GM21786 (cell line): ENCODE data around the gene ELK3.

Source experiments
- ATAC-seq: cut with Tn5 transposase; IDR thresholded peaks from one replicate; pipeline ENCODE4 v1.9.1; 2021; ENCODE audit not compliant: unreplicated experiment

Gene ELK3

GRCh38 chr12:96193725-96194575 lies at the start of gene ELK3:
Gene ELK3, plus strand, starts transcription at chr12:96194375.
- ATAC-seq: peak; percentile 40

DNA sequence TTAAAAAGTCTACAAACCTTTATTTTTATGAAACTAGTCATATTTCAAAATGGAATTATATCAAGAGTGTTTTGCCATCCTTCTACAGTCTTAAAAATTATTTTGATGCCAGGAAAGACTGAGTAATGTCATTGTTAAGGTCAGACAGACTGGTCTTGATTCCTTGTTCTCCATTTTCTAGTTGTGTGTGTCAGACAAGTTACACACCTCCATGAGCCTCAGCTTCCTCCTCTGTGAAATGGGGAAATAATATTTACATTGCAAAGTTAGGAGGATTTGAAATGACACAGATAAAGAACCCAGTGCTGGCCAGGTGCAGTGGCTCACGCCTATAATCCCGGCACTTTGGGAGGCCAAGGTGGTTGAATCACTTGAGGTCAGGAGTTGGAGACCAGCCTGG lies 47.4 kb upstream of the ELK3 start:
- ATAC-seq: no peak

DNA sequence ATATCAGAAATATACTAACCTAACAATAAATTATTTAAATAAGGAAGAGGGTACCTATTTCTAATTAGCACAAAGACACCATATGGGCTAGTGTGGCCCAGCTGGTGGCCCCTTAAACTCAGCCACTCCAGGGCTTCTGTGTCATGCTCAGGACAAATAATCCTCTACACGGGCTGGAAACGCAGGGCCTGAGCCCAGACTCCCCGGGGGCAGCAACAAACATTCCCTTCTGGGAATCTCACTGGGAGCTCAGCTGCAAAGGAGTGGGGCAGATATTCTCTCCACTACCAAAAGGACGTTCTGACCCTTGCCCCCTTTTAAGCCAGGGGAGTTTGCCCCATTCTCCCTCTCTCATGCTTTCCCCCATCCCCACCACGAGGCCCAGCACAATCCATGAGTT lies 43.7 kb upstream of the ELK3 start:
- ATAC-seq: no peak

DNA sequence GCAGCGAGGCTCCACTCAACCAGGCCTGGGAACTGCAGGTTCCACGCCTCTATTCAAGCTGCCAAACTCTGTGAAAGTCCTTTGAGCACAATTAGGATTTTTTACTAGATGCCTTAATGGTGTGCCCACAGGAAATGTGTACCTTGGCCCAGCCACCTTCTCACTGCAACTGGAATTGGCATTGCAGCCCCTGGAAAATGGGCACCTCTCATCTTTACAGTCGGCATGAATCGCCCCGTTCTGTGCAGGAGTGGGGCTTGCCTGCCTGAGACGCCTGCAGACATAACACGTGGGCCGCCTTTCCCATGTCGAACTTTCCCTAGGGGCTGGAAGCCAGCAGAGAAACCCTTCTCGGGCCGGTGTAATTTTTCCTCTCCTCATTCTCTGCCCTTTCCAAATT lies 42.0 kb upstream of the ELK3 start:
- no peak for ATAC-seq

- ATAC-seq: no peak
Observed at GRCh38 chr12:96153131-96153725, 40.9 kb upstream of the ELK3 start.

- no peak for ATAC-seq
Observed at GRCh38 chr12:96155181-96155580, 39.0 kb upstream of the ELK3 start.

DNA sequence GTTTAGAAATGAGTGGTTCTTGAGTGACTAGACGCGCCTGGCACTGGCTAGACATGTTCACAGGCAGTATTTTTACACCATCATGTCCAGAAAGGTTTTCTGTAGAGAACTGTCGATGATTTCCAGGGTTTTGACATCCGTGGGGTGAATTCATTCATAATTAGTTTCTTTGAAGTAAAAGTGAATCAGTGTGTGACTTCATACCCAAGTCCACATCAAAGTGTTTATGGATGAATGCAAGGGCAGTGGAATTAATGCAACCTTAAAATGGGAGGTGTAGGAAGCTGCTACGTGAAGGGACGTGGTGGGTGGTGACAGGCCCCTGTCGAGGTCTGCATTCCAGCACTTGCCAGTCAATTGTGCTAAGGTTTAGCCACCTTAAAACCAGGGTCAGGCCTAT lies 38.4 kb upstream of the ELK3 start:
- ATAC-seq: no peak

DNA sequence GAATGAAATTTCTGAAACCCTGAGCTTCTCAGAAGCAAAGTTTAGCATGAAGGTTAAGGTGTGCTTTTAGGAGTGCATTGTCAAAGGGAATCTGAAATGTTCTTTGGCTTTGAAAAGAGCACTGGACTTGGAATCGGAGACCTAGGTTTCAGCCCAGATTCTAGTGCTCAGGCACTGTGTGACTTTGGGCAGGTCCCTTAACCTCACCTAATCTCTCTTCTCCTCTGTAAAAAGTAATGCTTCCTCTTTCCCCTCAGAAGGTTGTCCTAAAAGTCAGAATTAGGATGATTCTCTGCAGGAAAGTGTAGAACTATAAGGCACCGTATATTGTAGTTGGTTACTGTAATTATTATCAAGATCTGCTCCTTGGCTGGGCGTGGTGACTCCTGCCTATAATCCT lies 38.0 kb upstream of the ELK3 start:
- no peak for ATAC-seq

- ATAC-seq: no peak
Observed at GRCh38 chr12:96157427-96157826, 36.7 kb upstream of the ELK3 start.

GRCh38 chr12:96164951-96165811 lies 29.0 kb upstream of the ELK3 start:
- no peak for ATAC-seq

GRCh38 chr12:96166765-96167164 lies 27.4 kb upstream of the ELK3 start:
- no peak for ATAC-seq

GRCh38 chr12:96167492-96167891 lies 26.7 kb upstream of the ELK3 start:
- no peak for ATAC-seq

GRCh38 chr12:96170328-96170727 lies 23.8 kb upstream of the ELK3 start:
- no peak for ATAC-seq

- no peak for ATAC-seq
Observed at GRCh38 chr12:96170762-96171161, 23.4 kb upstream of the ELK3 start.

DNA sequence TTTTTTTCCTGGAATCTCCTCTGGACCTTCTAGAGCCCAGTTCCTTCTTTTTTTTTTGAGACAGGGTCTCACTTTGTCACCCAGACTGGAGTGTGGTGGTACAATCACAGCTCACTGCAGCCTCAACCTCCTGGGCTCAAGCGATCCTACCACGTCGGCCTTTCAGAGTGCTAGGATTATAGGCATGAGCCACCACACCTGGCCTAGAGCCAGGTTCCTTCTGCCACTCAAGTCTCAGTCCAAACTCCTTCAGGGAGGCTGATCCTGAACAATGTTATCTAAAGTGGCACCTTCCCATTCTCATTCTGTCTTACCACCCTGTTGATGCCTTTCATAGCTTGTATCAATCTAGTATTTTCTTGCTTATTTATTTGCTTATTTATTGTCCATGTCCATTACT lies 22.3 kb upstream of the ELK3 start:
- no peak for ATAC-seq

GRCh38 chr12:96172981-96173380 lies 21.2 kb upstream of the ELK3 start:
- ATAC-seq: no peak

DNA sequence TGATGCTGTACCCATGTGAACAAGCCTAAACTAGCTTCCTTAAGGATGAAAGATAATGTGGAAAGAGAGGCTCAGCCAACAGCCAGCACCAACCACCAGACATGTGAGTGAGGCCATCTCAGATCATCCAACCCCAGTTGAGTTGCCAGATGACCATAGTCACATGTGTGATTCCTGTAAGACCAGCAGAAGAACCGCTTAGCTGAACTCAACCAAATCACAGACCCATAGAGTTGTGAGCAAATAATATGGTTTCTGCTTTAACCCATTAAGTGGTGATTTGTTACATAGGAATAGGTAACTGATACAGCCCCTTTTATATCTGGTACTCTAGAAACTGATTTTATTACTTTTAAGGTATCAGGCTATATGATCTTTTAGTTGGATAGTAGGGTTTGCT lies 17.6 kb upstream of the ELK3 start:
- no peak for ATAC-seq

GRCh38 chr12:96177013-96177412 lies 17.2 kb upstream of the ELK3 start:
- ATAC-seq: no peak

DNA sequence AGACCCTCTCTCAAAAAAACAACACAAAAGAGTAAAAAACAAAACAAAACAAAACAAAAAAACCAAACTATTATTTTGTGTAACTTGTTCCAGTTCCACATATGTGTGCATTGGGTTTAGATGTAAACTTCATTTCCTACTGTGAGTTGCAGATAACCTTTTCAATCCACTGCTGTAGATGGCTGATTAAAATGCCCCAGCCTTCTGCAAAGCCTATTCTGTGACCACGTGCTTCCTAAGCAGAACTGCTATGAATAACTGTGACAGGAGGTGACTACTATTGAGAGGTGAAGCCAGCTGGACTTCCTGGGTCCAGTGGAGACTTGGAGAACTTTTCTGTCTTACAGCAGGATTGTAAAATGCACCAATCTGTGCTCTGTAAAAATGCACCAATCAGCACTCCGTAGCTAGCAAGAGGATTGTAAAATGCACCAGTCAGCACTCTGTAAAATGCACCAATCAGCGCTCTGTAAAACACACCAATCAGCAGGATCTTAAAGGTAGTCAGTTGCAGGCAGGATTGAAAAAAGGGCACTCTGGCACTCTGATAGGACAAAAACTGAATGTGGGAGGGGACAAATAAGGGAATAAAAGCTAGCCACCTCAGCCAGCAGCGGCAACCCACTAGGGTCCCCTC lies 10.3 kb upstream of the ELK3 start:
- ATAC-seq: no peak

GRCh38 chr12:96185914-96186313 lies 8.3 kb upstream of the ELK3 start:
- no peak for ATAC-seq

GRCh38 chr12:96186607-96187301 lies 7.4 kb upstream of the ELK3 start:
- no peak for ATAC-seq
